ENCODE measurements around the gene UBA7. TPM values are rescaled to one million over a fixed set of nuclear protein-coding genes. Genes with fewer than 3 reads are reported as not detected.

Gene UBA7
- total and polyA plus RNA-seq, 2 donors (not counting 3 experiments of a cell fraction or from before 2014, with no cell fraction given), result 57.4 to 80.7 TPM

GRCh38 chr3:49793486-49794085 is 20.2 kb downstream of the UBA7 start:
- Histone ChIP-seq H3K4me1 (ENCODE audit: control insufficient read depth, extremely low read depth, insufficient read depth, low read length) (peaks cover 3% of the 10 kb centered on the region), H4K20me1 (replicated peaks; ENCODE audit: control insufficient read depth, extremely low read depth, insufficient read depth, low read length) (no peaks in the 10 kb centered on the region), H3K4me3 (replicated peaks in 1 of 3; ENCODE audit: insufficient read depth in 1 of 3, low read depth in 1 of 3, low read length in 3 of 3) (no peak overlapping the region), H3K9me3 (replicated peaks; ENCODE audit: control insufficient read depth, insufficient read depth, low read length) (no peaks in the 10 kb centered on the region), H3K36me3 (ENCODE audit: control insufficient read depth in 2 of 2, extremely low read depth in 1 of 2, insufficient read depth in 2 of 2, low read length in 2 of 2) (no peaks in the 10 kb centered on the region), H3K4me2 (ENCODE audit: insufficient read depth, low read length) (no peak overlapping the region), H3K79me2 (ENCODE audit: control insufficient read depth, insufficient read depth, low read length) (no peaks in the 10 kb centered on the region), H2AFZ (ENCODE audit: low read depth, low read length) (no peak overlapping the region), H3K9ac (replicated peaks; ENCODE audit: extremely low read depth, insufficient read depth, low read length) (no peak overlapping the region), H3K27me3 (ENCODE audit: control insufficient read depth in 2 of 2, insufficient read depth in 2 of 2, low read length in 2 of 2) (no peaks in the 10 kb centered on the region), H3K9me1 (replicated peaks; ENCODE audit: control insufficient read depth, extremely low read depth, insufficient read depth, low read length) (no peaks in the 10 kb centered on the region), H3K27ac (ENCODE audit: insufficient read depth, low read depth, low read length) (no peak overlapping the region)
- DNase-seq (ENCODE audit: low read depth, low spot score), result no peak
- TF ChIP-seq JUN (IDR thresholded peaks at IDR 0.05; ENCODE audit: borderline replicate concordance, insufficient read depth, insufficient read length, low read depth), result no peak
- no peak for TF ChIP-seq GATA2 (IDR thresholded peaks at IDR 0.05; ENCODE audit: insufficient read depth, insufficient read length, low read depth, low read length)
- TF ChIP-seq POLR2AphosphoS5 (IDR thresholded peaks at IDR 0.05; ENCODE audit: insufficient read depth, low read depth, low read length), result no peak
- no peak for TF ChIP-seq MYC (IDR thresholded peaks at IDR 0.05; ENCODE audit: low read depth, low read length)
- TF ChIP-seq MAX (IDR thresholded peaks at IDR 0.05; ENCODE audit: insufficient read depth, insufficient read length), result no peak
- no peak for TF ChIP-seq CTCF (IDR thresholded peaks at IDR 0.05; ENCODE audit: extremely low read depth in 1 of 2, insufficient read depth in 1 of 2, low read depth in 1 of 2, low read length in 2 of 2)
- no peak for TF ChIP-seq EZH2 (IDR thresholded peaks at IDR 0.05; ENCODE audit: borderline replicate concordance, low read depth, low read length, severe bottlenecking)
- TF ChIP-seq FOS (IDR thresholded peaks at IDR 0.05; ENCODE audit: borderline replicate concordance, insufficient read depth, low read length), result no peak
- no peak for TF ChIP-seq POLR2A (IDR thresholded peaks at IDR 0.05; ENCODE audit: low read depth, low read length)
- dilution Hi-C loops (cut with MboI; ENCODE audit: extremely low pct_ligation_motif_present, low sequenced_read_pairs), result no loop called here
- intact Hi-C loops (cut with micrococcal nuclease), result no loop called here
- no TSS peak for BruUV-seq (replicated peaks)
- ChIA-PET POLR2A (no interaction called here), CTCF (no interaction called here)
- FAIRE-seq, result no peak
